ENCODE results near the gene PDE9A.
"Not testable (repeated sequence)": the region's sequence is repeated elsewhere in the genome, so short reads cannot be mapped to it uniquely, and the experiment has no call there.

Gene PDE9A

GRCh38 chr21:42624095-42624790, 29.2 kb upstream of the PDE9A start:
- FAIRE-seq, result no peak
- TF ChIP-seq CTCF (IDR thresholded peaks at IDR 0.05; ENCODE audit: insufficient read depth, missing control alignments), result no peak
- DNase-seq (ENCODE audit: insufficient read length, low spot score), result no peak

- no peak for TF ChIP-seq CTCF (IDR thresholded peaks at IDR 0.05; ENCODE audit: insufficient read depth, missing control alignments)
- FAIRE-seq, result no peak
- no peak for DNase-seq (ENCODE audit: insufficient read length, low spot score)
These were observed 28.5 kb upstream of the PDE9A start for GRCh38 chr21:42624936-42625335.

- no peak for TF ChIP-seq CTCF (IDR thresholded peaks at IDR 0.05; ENCODE audit: insufficient read depth, missing control alignments)
- DNase-seq (ENCODE audit: insufficient read length, low spot score) (no peak), FAIRE-seq (no peak)
These were observed 27.2 kb upstream of the PDE9A start for GRCh38 chr21:42626171-42626570.

- no peak for DNase-seq (ENCODE audit: insufficient read length, low spot score)
- TF ChIP-seq CTCF (IDR thresholded peaks at IDR 0.05; ENCODE audit: insufficient read depth, missing control alignments), result no peak
These were observed 25.7 kb upstream of the PDE9A start for GRCh38 chr21:42627527-42628289.

GRCh38 chr21:42628466-42629061, 24.9 kb upstream of the PDE9A start:
- not testable (repeated sequence) for DNase-seq (ENCODE audit: insufficient read length, low spot score); FAIRE-seq

More at GRCh38 chr21:42627527-42628289, 25.7 kb upstream of the PDE9A start:
- no peak for FAIRE-seq

- TF ChIP-seq CTCF (IDR thresholded peaks at IDR 0.05; ENCODE audit: insufficient read depth, missing control alignments), result no peak
- DNase-seq (ENCODE audit: insufficient read length, low spot score), result no peak
- FAIRE-seq, result no peak
These were observed 23.4 kb upstream of the PDE9A start for GRCh38 chr21:42629933-42630589.

- DNase-seq (ENCODE audit: insufficient read length, low spot score) (no peak), FAIRE-seq (no peak)
- no peak for TF ChIP-seq CTCF (IDR thresholded peaks at IDR 0.05; ENCODE audit: insufficient read depth, missing control alignments)
These were observed 22.8 kb upstream of the PDE9A start for GRCh38 chr21:42630626-42631025.

Data from D721Med (cell line).